ENCODE data around the gene CD36.

The CD36 gene

GRCh38 chr7:80711531-80711930, 73.1 kb downstream of the CD36 start:
- no peak for TF ChIP-seq CTCF (IDR thresholded peaks at IDR 0.05; ENCODE audit: low read depth, low read length, missing control alignments)
- DNase-seq (ENCODE audit: extremely low read depth, low read depth): no peak
- no peak overlapping the region for H3K4me3 ChIP-seq (replicated peaks; ENCODE audit: low read depth, low read length)

- no peak for DNase-seq (ENCODE audit: extremely low read depth, low read depth)
- H3K4me3 ChIP-seq (replicated peaks; ENCODE audit: low read depth, low read length): no peak overlapping the region
- no peak for TF ChIP-seq CTCF (IDR thresholded peaks at IDR 0.05; ENCODE audit: low read depth, low read length, missing control alignments)
Measured at GRCh38 chr7:80719261-80719660, 80.8 kb downstream of the CD36 start.

- H3K4me3 ChIP-seq (replicated peaks; ENCODE audit: low read depth, low read length): no peak overlapping the region
- TF ChIP-seq CTCF (IDR thresholded peaks at IDR 0.05; ENCODE audit: low read depth, low read length, missing control alignments): no peak
- no peak for DNase-seq (ENCODE audit: extremely low read depth, low read depth)
Measured at GRCh38 chr7:80720146-80720545, 81.7 kb downstream of the CD36 start.

GRCh38 chr7:80721883-80722615, 83.6 kb downstream of the CD36 start:
- no peak overlapping the region for H3K4me3 ChIP-seq (replicated peaks; ENCODE audit: low read depth, low read length)
- TF ChIP-seq CTCF (IDR thresholded peaks at IDR 0.05; ENCODE audit: low read depth, low read length, missing control alignments): no peak
- DNase-seq (ENCODE audit: extremely low read depth, low read depth): no peak

GRCh38 chr7:80722616-80723195, 84.3 kb downstream of the CD36 start:
- DNase-seq (ENCODE audit: extremely low read depth, low read depth): peak; percentile 97
- TF ChIP-seq CTCF (IDR thresholded peaks at IDR 0.05; ENCODE audit: low read depth, low read length, missing control alignments): no peak
- no peak overlapping the region for H3K4me3 ChIP-seq (replicated peaks; ENCODE audit: low read depth, low read length)

GRCh38 chr7:80724249-80724871, 85.9 kb downstream of the CD36 start:
- peak; percentile 86 for DNase-seq (ENCODE audit: extremely low read depth, low read depth)
- no peak overlapping the region for H3K4me3 ChIP-seq (replicated peaks; ENCODE audit: low read depth, low read length)
- no peak for TF ChIP-seq CTCF (IDR thresholded peaks at IDR 0.05; ENCODE audit: low read depth, low read length, missing control alignments)
